OCI-LY1 (cell line): ENCODE results near the gene PASK.
"Not testable (repeated sequence)": the region's sequence is repeated elsewhere in the genome, so short reads cannot be mapped to it uniquely, and the experiment has no call there.

Experiments used
- H2AFZ ChIP-seq: fragments of 200-600 bp; sonication (generic), shearing (Covaris generic); 2 replicates; pipeline ENCODE4 v1.6.0; 2014; ENCODE audit warnings: antibody characterized with exemption, mild to moderate bottlenecking, low read length
- H3F3A ChIP-seq: fragments of 200-600 bp; sonication (generic), shearing (Covaris generic); 2 replicates; pipeline ENCODE4 v1.6.0; 2014; ENCODE audit warnings: mild to moderate bottlenecking, antibody characterized with exemption, low read length, moderate library complexity; ENCODE audit not compliant: insufficient read depth
- H3K27ac ChIP-seq: fragments of 200-600 bp; sonication (generic); 2 replicates; pipeline ENCODE4 v1.5.1; 2014; ENCODE audit warnings: low read length, mixed run types, mild to moderate bottlenecking, low read depth; ENCODE audit not compliant: poor library complexity, severe bottlenecking
- H3K27me3 ChIP-seq: fragments of 200-600 bp; sonication (generic); 2 replicates; pipeline ENCODE4 v1.6.0; 2014; ENCODE audit warnings: antibody characterized with exemption, mild to moderate bottlenecking, low read length, moderate library complexity; ENCODE audit not compliant: insufficient read depth
- H3K36me3 ChIP-seq: fragments of 200-600 bp; sonication (generic); 2 replicates; pipeline ENCODE4 v1.6.1; 2014; ENCODE audit warnings: mild to moderate bottlenecking, antibody characterized with exemption, low read length, moderate library complexity, mixed read lengths; ENCODE audit not compliant: insufficient read depth
- H3K4me1 ChIP-seq: fragments of 200-600 bp; sonication (generic); 2 replicates; pipeline ENCODE4 v1.5.1; 2014; ENCODE audit warnings: mild to moderate bottlenecking, low read length, moderate library complexity; ENCODE audit not compliant: insufficient read depth, severe bottlenecking
- H3K4me2 ChIP-seq: fragments of 200-600 bp; sonication (generic), shearing (Covaris generic); 2 replicates; pipeline ENCODE4 v1.6.1; 2014; ENCODE audit warnings: low read length
- H3K4me3 ChIP-seq: fragments of 200-600 bp; sonication (generic); 2 replicates; pipeline ENCODE4 v1.5.1; 2014; ENCODE audit warnings: low read length, low read depth, mild to moderate bottlenecking, mixed read lengths; ENCODE audit not compliant: poor library complexity, severe bottlenecking
- H3K79me2 ChIP-seq: fragments of 200-600 bp; shearing (Covaris generic); 2 replicates; pipeline ENCODE4 v1.6.1; 2016; ENCODE audit warnings: mixed run types, low read length, mixed read lengths; ENCODE audit not compliant: insufficient read depth
- H3K9ac ChIP-seq: fragments of 200-600 bp; sonication (generic), shearing (Covaris generic); 2 replicates; pipeline ENCODE4 v1.6.1; 2014; ENCODE audit warnings: mild to moderate bottlenecking, low read length, mixed read lengths
- H3K9me2 ChIP-seq: fragments of 200-600 bp; sonication (generic), shearing (Covaris generic); 2 replicates; pipeline ENCODE4 v1.6.1; 2014; ENCODE audit warnings: low read depth, mild to moderate bottlenecking, low read length, mixed read lengths
- H3K9me3 ChIP-seq: fragments of 200-600 bp; shearing (Covaris generic); 2 replicates; pipeline ENCODE4 v1.6.1; 2014; ENCODE audit warnings: low read length, mixed read lengths
- H4K20me1 ChIP-seq: fragments of 200-600 bp; sonication (generic), shearing (Covaris generic); 2 replicates; pipeline ENCODE4 v1.6.0; 2016; ENCODE audit warnings: mild to moderate bottlenecking, low read length; ENCODE audit not compliant: insufficient read depth
- EZH2 ChIP-seq: fragments of 200-600 bp; sonication (generic), shearing (Covaris generic); IDR thresholded peaks from 2 replicates; pipeline ENCODE4 v1.8.0; 2017; ENCODE audit warnings: borderline replicate concordance, mixed run types, mild to moderate bottlenecking, antibody characterized with exemption, low read length, moderate library complexity, mixed read lengths
- TF ChIP-seq, protein P1 (sequence below): fragments of 200-600 bp; sonication (generic), shearing (Covaris generic); IDR thresholded peaks from 2 replicates; pipeline ENCODE4 v1.5.1; 2017; ENCODE audit warnings: mild to moderate bottlenecking, antibody characterized with exemption, low read length, moderate library complexity, mixed read lengths

PASK gene

DNA sequence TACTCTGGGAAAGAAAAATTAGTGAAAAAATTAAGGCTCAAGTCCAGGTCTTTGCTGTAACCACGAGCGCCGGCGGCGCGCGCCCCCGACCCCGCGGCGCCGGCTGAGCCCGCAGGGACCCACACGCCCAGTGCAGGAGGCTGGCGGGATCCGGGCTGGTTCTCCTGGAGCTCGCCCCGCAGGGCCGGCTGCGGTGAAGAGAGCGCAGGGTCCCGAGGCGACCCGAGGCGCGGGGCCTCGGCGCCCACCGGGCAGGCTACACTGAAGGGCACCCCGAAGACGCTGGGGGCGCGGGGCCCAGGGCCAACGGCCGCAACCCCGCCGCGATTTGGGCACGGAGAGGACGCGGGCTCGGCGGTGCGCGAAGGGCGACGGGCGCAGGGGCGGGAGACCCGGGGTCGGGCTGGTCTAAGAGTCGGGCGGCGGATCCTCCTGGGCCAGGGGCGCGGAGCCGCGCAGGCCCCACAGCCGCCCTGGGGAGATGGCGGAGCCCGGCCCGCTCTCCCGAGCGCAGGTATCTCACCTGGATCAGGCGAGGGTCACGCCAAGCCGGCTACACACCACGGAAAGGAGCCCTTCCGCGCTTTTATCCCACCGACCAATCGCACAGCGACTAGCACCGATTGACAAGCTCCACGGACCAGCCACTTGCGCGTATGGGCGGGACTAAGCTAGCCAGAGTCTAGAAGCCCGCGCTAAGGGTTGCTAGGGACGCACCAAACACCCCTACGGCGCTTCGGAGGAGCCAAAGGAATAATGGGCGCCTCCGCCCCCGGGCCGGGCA lies at the start of gene PASK:
Gene PASK, minus strand, starts transcription at position 582 of the 784 bp plus-strand sequence. CDS start 6,440 bp downstream, outside the sequence.
- no peaks in the 10 kb centered on the region for H3K27me3 ChIP-seq
- H3K4me2 ChIP-seq, result peak within 1 kb of the TSS; percentile 93
- peak within 1 kb of the TSS; percentile 88 for H3K9ac ChIP-seq
- no peaks in the 10 kb centered on the region for H3K9me2 ChIP-seq
- peaks cover 11% of the 10 kb centered on the region for H3K36me3 ChIP-seq
- peak within 1 kb of the TSS; percentile 6 for H3K27ac ChIP-seq
- TF ChIP-seq, protein P1, sequence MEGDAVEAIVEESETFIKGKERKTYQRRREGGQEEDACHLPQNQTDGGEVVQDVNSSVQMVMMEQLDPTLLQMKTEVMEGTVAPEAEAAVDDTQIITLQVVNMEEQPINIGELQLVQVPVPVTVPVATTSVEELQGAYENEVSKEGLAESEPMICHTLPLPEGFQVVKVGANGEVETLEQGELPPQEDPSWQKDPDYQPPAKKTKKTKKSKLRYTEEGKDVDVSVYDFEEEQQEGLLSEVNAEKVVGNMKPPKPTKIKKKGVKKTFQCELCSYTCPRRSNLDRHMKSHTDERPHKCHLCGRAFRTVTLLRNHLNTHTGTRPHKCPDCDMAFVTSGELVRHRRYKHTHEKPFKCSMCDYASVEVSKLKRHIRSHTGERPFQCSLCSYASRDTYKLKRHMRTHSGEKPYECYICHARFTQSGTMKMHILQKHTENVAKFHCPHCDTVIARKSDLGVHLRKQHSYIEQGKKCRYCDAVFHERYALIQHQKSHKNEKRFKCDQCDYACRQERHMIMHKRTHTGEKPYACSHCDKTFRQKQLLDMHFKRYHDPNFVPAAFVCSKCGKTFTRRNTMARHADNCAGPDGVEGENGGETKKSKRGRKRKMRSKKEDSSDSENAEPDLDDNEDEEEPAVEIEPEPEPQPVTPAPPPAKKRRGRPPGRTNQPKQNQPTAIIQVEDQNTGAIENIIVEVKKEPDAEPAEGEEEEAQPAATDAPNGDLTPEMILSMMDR, result no peak
- no peak for TF ChIP-seq EZH2
- peaks cover 41% of the 10 kb centered on the region for H3K4me1 ChIP-seq
- no peaks in the 10 kb centered on the region for H3F3A ChIP-seq
- no peaks in the 10 kb centered on the region for H4K20me1 ChIP-seq
- peaks cover 29% of the 10 kb centered on the region for H3K79me2 ChIP-seq
- H3K4me3 ChIP-seq, result peak within 1 kb of the TSS; percentile 89
- H2AFZ ChIP-seq, result no peak within 1 kb of the TSS
- no peaks in the 10 kb centered on the region for H3K9me3 ChIP-seq

DNA sequence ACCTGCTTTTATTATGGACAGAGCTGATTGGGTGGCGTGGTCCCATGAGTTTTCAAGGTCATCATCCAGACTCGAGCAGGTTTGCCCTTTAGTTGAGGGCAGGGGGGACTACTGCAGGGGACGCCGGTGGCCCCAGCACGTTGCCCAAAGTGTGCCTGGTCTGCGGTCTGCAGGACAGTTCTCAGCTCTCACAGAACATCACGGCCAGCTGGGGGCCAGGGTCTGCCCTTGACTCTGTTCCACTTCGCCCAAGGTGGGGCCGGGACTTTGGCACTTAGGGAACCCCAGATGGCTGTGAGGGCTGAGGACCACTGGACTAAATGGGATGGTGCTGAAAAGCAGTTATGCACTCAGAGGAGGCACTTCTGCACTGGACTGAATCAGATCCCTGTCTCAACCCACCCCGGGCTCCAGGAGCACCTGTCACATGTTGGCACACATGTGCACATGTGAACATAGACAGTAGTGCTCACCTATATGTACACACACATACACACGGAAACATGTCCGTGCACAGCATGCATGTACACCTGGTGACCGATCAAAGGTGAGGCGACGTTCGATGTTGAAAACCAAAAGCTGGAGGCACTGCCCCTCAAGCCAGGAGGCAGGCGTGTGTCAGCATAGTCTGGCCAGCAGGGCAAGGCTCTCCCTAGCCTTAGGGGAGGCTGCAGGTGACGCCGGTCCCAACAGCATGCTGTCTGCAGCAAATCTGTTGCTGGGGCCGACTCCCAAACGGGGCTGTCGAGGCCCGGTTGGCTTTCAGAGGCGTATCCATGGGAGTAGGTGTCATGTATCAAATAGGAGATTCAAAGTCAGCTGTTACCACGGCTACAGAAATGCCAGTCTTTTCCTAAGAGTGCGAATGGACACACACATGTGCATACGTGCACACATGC lies 49.4 kb upstream of the PASK start:
- Histone ChIP-seq H3K36me3 (no peaks in the 10 kb centered on the region), H3K79me2 (no peaks in the 10 kb centered on the region), H3K4me2 (no peak overlapping the region), H4K20me1 (no peaks in the 10 kb centered on the region), H3K9me2 (no peaks in the 10 kb centered on the region), H3F3A (no peaks in the 10 kb centered on the region), H3K27ac (no peak overlapping the region), H3K4me3 (no peak overlapping the region), H3K9me3 (no peaks in the 10 kb centered on the region), H3K4me1 (no peaks in the 10 kb centered on the region), H3K27me3 (no peaks in the 10 kb centered on the region), H2AFZ (no peak overlapping the region), H3K9ac (no peak overlapping the region)
- TF ChIP-seq, protein P1, result no peak
- no peak for TF ChIP-seq EZH2

DNA sequence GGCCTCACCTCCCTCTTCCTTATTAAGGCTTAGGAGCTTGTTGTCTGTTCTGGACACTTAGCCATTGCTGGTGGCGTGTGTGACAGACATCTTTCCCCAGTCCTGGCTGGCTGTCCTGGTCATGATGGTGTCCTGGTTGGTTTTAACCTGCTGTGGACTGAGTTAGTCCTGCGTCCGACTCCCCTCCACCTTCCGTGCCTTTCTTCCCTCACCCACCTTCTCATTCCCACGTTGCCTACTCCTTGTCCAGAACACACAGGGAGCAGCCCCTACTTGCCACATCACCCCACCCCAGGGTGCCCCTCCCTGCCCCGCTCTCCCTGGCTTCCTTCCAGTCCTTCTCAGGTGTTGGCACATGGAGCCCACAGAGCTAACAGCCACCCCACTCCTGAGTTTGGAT lies 48.7 kb upstream of the PASK start:
- H3K9me2 ChIP-seq, result no peaks in the 10 kb centered on the region
- no peaks in the 10 kb centered on the region for H3K36me3 ChIP-seq
- no peak overlapping the region for H3K9ac ChIP-seq
- H3K4me3 ChIP-seq, result no peak overlapping the region
- H4K20me1 ChIP-seq, result no peaks in the 10 kb centered on the region
- no peaks in the 10 kb centered on the region for H3K9me3 ChIP-seq
- no peaks in the 10 kb centered on the region for H3F3A ChIP-seq
- H3K4me2 ChIP-seq, result no peak overlapping the region
- H3K4me1 ChIP-seq, result no peaks in the 10 kb centered on the region
- H2AFZ ChIP-seq, result no peak overlapping the region
- H3K27ac ChIP-seq, result no peak overlapping the region
- TF ChIP-seq EZH2, result no peak
- TF ChIP-seq, protein P1, result no peak
- no peaks in the 10 kb centered on the region; the same call in 1 of the 2 replicates for H3K27me3 ChIP-seq
- H3K79me2 ChIP-seq, result no peaks in the 10 kb centered on the region

DNA sequence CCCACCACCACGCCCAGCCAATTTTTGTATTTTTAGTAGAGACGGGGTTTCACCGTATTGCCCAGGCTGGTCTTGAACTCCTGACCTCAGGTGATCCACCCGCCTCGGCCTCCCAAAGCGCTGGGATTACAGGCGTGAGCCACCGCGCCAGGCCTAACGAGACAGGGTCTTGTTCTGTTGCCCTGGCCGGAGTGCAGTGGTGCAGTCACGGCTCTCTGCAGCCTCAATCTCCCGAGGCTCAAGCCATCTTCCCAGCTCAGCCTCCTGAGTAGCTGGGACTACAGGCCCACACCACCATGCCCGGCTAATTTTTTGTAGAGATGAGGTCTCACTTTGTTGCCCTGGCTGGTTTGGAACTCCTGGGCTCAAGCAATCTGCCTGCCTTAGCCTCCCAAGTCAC lies 48.0 kb upstream of the PASK start:
- not testable (repeated sequence) for H3K27me3 ChIP-seq, H3K27ac ChIP-seq, H3K9me3 ChIP-seq, H3K79me2 ChIP-seq, H3K9me2 ChIP-seq, H3K4me2 ChIP-seq, H3K4me1 ChIP-seq, H3F3A ChIP-seq, H3K4me3 ChIP-seq, H3K36me3 ChIP-seq, H3K9ac ChIP-seq, H2AFZ ChIP-seq, H4K20me1 ChIP-seq
